LNCAP (cell line): Measurements from ENCODE around the gene ZFP90.

ENCODE experiments used
- TF ChIP-seq, protein P1 (sequence below): fragments of 450-650 bp; IDR thresholded peaks from 2 replicates; pipeline ENCODE4 v1.5.1; 2017; ENCODE audit warnings: mild to moderate bottlenecking

The ZFP90 gene

DNA sequence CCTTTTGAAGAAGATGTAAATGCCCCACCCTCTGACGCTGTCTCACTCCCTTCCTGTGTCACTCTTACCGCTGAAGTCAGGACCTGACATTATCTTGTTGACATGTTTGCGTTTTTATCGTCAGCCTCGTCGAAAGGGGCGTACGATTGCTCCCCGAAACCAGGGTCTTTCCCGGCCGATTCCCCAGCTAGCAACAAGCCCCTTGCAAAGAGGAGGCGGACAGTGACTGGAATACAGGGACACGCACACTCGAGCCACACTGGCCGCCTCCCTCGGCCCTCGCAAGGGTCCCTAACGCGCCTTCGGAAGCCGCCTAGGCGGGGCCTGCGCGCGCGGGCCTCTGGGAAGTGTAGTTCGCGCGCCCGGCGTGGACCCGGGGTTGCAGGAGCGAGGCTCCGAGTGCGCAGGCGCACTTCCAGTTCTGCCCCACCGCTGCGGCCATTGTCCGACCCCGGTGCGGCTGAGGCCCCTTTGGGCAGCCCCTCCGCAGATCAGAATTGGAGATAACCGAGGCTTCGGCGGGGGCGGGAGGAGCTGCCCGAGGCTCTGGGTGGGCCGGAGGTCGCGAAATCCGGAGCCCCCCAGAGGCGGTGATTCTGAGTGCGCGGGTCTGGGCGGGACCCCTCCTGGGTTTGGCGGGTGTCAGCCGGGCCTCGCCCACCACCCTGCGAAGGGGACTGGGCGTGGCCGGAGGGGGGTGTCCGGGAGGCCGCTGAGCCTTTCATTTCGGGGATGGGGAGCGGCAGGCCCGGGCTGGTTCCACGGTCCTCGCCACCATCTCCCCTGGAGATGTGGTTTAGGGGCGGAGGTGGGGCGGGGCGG is at the start of gene ZFP90:
TSS of gene ZFP90 (plus strand) at position 412 of the 822 bp plus-strand sequence. CDS start 502 bp downstream, outside the sequence.
- TF ChIP-seq, protein P1, sequence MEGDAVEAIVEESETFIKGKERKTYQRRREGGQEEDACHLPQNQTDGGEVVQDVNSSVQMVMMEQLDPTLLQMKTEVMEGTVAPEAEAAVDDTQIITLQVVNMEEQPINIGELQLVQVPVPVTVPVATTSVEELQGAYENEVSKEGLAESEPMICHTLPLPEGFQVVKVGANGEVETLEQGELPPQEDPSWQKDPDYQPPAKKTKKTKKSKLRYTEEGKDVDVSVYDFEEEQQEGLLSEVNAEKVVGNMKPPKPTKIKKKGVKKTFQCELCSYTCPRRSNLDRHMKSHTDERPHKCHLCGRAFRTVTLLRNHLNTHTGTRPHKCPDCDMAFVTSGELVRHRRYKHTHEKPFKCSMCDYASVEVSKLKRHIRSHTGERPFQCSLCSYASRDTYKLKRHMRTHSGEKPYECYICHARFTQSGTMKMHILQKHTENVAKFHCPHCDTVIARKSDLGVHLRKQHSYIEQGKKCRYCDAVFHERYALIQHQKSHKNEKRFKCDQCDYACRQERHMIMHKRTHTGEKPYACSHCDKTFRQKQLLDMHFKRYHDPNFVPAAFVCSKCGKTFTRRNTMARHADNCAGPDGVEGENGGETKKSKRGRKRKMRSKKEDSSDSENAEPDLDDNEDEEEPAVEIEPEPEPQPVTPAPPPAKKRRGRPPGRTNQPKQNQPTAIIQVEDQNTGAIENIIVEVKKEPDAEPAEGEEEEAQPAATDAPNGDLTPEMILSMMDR: no peak

GRCh38 chr16:68490358-68490757 is 48.7 kb upstream of the ZFP90 start:
- TF ChIP-seq, protein P1: no peak

GRCh38 chr16:68490829-68491575 is 48.1 kb upstream of the ZFP90 start:
- TF ChIP-seq, protein P1: no peak

- TF ChIP-seq, protein P1: no peak
Measured at GRCh38 chr16:68491576-68491950, 47.5 kb upstream of the ZFP90 start.

DNA sequence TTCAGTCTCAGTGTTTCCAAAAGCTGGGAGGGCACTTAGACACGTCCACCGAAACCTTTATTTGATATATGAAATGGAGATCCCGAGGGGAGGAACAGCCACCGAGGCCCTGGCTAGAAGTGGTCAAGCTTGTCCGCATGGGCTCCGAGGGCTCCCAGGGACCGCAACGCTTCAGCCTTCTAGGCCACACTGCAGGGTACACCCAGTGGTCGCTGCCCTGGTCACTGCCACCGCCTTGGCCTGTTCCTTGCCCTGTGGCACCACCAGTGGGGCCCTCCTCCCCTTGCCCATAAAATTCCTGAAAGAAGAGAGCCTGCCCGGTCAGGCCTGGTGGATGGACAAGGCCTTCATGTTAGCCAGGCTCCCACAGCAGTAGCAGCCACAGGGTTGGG is 46.9 kb upstream of the ZFP90 start:
- TF ChIP-seq, protein P1: no peak

- TF ChIP-seq, protein P1: no peak
Measured at GRCh38 chr16:68492543-68493411, 46.3 kb upstream of the ZFP90 start.

DNA sequence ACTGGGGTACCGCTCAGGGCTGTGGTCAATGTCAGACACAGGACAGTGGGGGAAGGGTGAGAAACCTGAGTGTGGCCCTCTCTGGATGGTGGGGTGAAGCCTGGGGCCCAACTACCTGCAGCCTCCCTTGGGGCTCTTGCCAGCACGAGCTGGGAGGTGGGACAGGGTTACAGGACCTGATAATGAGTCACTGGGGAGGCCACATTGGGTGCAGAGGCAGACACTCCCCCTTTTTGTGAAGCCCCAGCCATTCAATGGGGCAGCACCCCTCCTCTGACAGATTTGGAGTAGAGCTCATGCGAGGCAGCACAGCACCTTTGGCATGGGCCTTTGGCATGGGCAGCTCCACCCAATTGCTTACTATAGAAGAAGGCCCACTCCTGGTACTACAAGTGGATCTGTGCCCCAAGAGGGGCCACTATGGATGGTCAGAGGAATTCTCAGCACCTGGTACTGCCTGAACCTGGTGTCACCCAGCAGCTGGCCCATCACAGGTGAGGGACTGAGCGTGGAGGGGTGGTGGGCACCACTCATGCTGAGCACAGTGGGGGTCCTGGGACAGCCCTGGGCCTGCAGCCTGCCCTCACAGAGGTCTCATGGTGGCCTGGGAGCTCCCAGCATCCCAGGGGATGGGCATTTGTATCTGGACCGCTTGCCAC is 45.5 kb upstream of the ZFP90 start:
- TF ChIP-seq, protein P1: no peak
